Keratinocyte (primary cell): ENCODE results near the gene PCDHGC5. TPM values are rescaled to one million over a fixed set of nuclear protein-coding genes. Genes with fewer than 3 reads are reported as not detected.

ENCODE experiments used
- DNase-seq: peaks from one replicate; pipeline ENCODE4 v3.0.0-alpha.2; 2011; ENCODE audit warnings: low read depth, missing footprints, low spot score
- FAIRE-seq: peaks from 2 replicates; lab custom pipeline; 2011; peaks lifted over from hg19 to GRCh38; lab: Jason Lieb, UNC
- H2AFZ ChIP-seq: 2 replicates; pipeline ENCODE4 v1.6.0; 2012; ENCODE audit warnings: low read length, control low read depth, inconsistent platforms; ENCODE audit not compliant: control insufficient read depth
- H3K27ac ChIP-seq: 2 replicates; pipeline ENCODE4 v1.5.1; 2011; ENCODE audit warnings: low read length; ENCODE audit not compliant: control insufficient read depth, insufficient read depth
- H3K27me3 ChIP-seq: 3 replicates; pipeline ENCODE4 v1.6.0; 2011; ENCODE audit warnings: low read length; ENCODE audit not compliant: control insufficient read depth, insufficient read depth; ENCODE audit errors: extremely low read depth
- H3K36me3 ChIP-seq, 2 experiments: 2 replicates in 1 of 2; 3 replicates in 1 of 2; pipeline ENCODE4 v1.5.1; 2011; ENCODE audit warnings: low read length in 2 of 2, mild to moderate bottlenecking in 1 of 2; ENCODE audit not compliant: control insufficient read depth in 2 of 2, insufficient read depth in 2 of 2; ENCODE audit errors: extremely low read depth in 1 of 2
- H3K4me1 ChIP-seq: 3 replicates; pipeline ENCODE4 v1.5.1; 2011; ENCODE audit warnings: low read length; ENCODE audit not compliant: control insufficient read depth, insufficient read depth; ENCODE audit errors: extremely low read depth
- H3K4me2 ChIP-seq: 3 replicates; pipeline ENCODE4 v1.6.0; 2011; ENCODE audit warnings: low read depth, low read length; ENCODE audit not compliant: control insufficient read depth, insufficient read depth; ENCODE audit errors: extremely low read depth
- H3K4me3 ChIP-seq, 3 experiments: fragments of 200-600 bp in 1 of 3; sonication (generic) in 1 of 3; 2 replicates in 2 of 3; 3 replicates in 1 of 3; pipeline ENCODE4 v1.5.1; 2011 to 2016; ENCODE audit warnings: low read length in 3 of 3, mild to moderate bottlenecking in 3 of 3, control low read depth in 2 of 3, inconsistent platforms in 1 of 3, low read depth in 1 of 3, mixed read lengths in 1 of 3, mixed run types in 1 of 3, moderate library complexity in 1 of 3; ENCODE audit not compliant: control insufficient read depth in 2 of 3, insufficient read depth in 2 of 3; ENCODE audit errors: extremely low read depth in 1 of 3
- H3K79me2 ChIP-seq: 2 replicates; pipeline ENCODE4 v1.6.0; 2012; ENCODE audit warnings: low read length; ENCODE audit not compliant: control insufficient read depth, insufficient read depth
- H3K9ac ChIP-seq: 3 replicates; pipeline ENCODE4 v1.6.0; 2011; ENCODE audit warnings: low read length; ENCODE audit not compliant: control insufficient read depth, insufficient read depth; ENCODE audit errors: extremely low read depth
- H3K9me1 ChIP-seq: 3 replicates; pipeline ENCODE4 v1.6.0; 2011; ENCODE audit warnings: low read length; ENCODE audit not compliant: control insufficient read depth, insufficient read depth; ENCODE audit errors: extremely low read depth
- H3K9me3 ChIP-seq: 2 replicates; pipeline ENCODE4 v1.5.1; 2012; ENCODE audit warnings: low read depth, low read length; ENCODE audit not compliant: control insufficient read depth
- H4K20me1 ChIP-seq: 3 replicates; pipeline ENCODE4 v1.6.0; 2011; ENCODE audit warnings: low read length; ENCODE audit not compliant: control insufficient read depth, insufficient read depth; ENCODE audit errors: extremely low read depth
- CTCF ChIP-seq, 3 experiments: IDR thresholded peaks in 1 of 3; conservative IDR thresholded peaks in 1 of 3; optimal IDR thresholded peaks in 1 of 3; 2 replicates in 2 of 3; 3 replicates in 1 of 3; pipeline versions ENCODE3 to v1.5.1; 2011; ENCODE audit warnings: low read length in 3 of 3, mild to moderate bottlenecking in 3 of 3, moderate library complexity in 2 of 3, control low read depth in 1 of 3, inconsistent platforms in 1 of 3; ENCODE audit not compliant: insufficient read depth in 2 of 3; ENCODE audit errors: extremely low read depth in 1 of 3
- EZH2 ChIP-seq: IDR thresholded peaks from one replicate; pipeline ENCODE4 v1.6.1; 2012; ENCODE audit warnings: inconsistent platforms, mild to moderate bottlenecking, low read length, moderate library complexity
- dilution Hi-C: fragments of 300-500 bp; cut with MboI; formaldehyde crosslinking; loops from one replicate; pipeline ENCODE4 v1.7.0; 2020; ENCODE audit warnings: low sequenced_read_pairs; ENCODE audit not compliant: extremely low pct_ligation_motif_present
- polyA plus RNA-seq, 5 experiments: library from polyadenylated mRNA; depleted of rRNA in 3 of 5; stranded (reverse) in 3 of 5; stranded (forward) in 1 of 5; unstranded in 1 of 5; fragments of >200 nt; gene quantifications; 1 replicate in 1 of 5; 2 replicates in 3 of 5; 3 replicates in 1 of 5; pipeline versions ENCODE4 v1.2.1 to v1.2.3, GENCODE V29; 2011 to 2012; ENCODE audit warnings: missing spikeins in 2 of 5, low read depth in 1 of 5, low replicate concordance in 1 of 5

Gene PCDHGC5
- polyA plus RNA-seq, 1 donor (not counting 4 experiments of a cell fraction or from before 2014, with no cell fraction given) = 0.77 TPM

DNA sequence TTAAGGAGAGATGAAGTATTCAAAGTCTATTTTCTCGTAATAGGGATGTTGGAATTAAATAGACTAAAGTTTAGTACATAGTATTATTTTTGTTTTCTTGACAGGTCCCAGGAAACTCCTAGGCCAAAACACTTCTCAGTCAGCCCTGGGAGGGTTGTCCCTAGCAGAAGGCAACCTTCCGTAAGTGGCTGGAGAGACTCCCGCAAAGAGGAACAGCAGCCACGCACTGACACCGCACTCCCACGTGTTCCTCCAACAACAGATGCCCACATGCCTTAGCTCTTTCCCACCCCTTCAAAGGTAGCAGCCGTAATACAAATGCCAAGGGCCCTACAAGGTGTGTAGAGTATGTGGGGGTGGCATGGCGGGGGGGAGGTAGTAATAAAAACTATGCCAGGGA lies 28.4 kb downstream of the PCDHGC5 start:
- Histone ChIP-seq H3K9me3 (no peaks in the 10 kb centered on the region), H3K27ac (no peak overlapping the region), H3K9me1 (no peaks in the 10 kb centered on the region), H4K20me1 (no peaks in the 10 kb centered on the region), H3K4me1 (peaks cover 64% of the 10 kb centered on the region), H3K4me3 (no peak overlapping the region), H3K4me2 (no peak overlapping the region), H3K36me3 (peaks cover 12 to 44% of the 10 kb centered on the region in 2 experiments), H2AFZ (no peak overlapping the region), H3K9ac (no peak overlapping the region), H3K79me2 (no peaks in the 10 kb centered on the region), H3K27me3 (no peaks in the 10 kb centered on the region)
- TF ChIP-seq CTCF (optimal IDR thresholded peaks at IDR 0.05 in 1 of 3, IDR thresholded peaks at IDR 0.05 in 1 of 3, conservative IDR thresholded peaks at IDR 0.05 in 1 of 3; ENCODE audit: extremely low read depth in 1 of 3, insufficient read depth in 2 of 3, low read length in 3 of 3) (no peak), EZH2 (no peak)
- FAIRE-seq (no peak), DNase-seq (no peak)
- dilution Hi-C loops = no loop called here

- peaks cover 12 to 47% of the 10 kb centered on the region in 2 experiments for H3K36me3 ChIP-seq
- H3K4me2 ChIP-seq = no peak overlapping the region
- dilution Hi-C loops = no loop called here
- no peak overlapping the region for H3K27ac ChIP-seq
- H3K9me1 ChIP-seq = no peaks in the 10 kb centered on the region
- no peak overlapping the region for H2AFZ ChIP-seq
- no peaks in the 10 kb centered on the region for H3K79me2 ChIP-seq
- no peak overlapping the region for H3K4me3 ChIP-seq
- no peaks in the 10 kb centered on the region for H3K9me3 ChIP-seq
- H3K4me1 ChIP-seq = peaks cover 65% of the 10 kb centered on the region
- H3K9ac ChIP-seq = no peak overlapping the region
- no peaks in the 10 kb centered on the region for H4K20me1 ChIP-seq
- DNase-seq (no peak), FAIRE-seq (no peak)
- no peak for TF ChIP-seq CTCF (optimal IDR thresholded peaks at IDR 0.05 in 1 of 3, IDR thresholded peaks at IDR 0.05 in 1 of 3, conservative IDR thresholded peaks at IDR 0.05 in 1 of 3; ENCODE audit: extremely low read depth in 1 of 3, insufficient read depth in 2 of 3, low read length in 3 of 3)
- no peak for TF ChIP-seq EZH2
- no peaks in the 10 kb centered on the region for H3K27me3 ChIP-seq
Measured at GRCh38 chr5:141517880-141518617, 29.2 kb downstream of the PCDHGC5 start.
